Thyroid gland (tissue), 4 donors: Measurements from ENCODE around the gene WRAP73. TPM values are rescaled to one million over a fixed set of nuclear protein-coding genes. Genes with fewer than 3 reads are reported as not detected.

Experiments used
- DNase-seq, 2 donors: peaks; one replicate each; pipeline ENCODE4 v3.0.0-alpha.2; 2019
- H3K27ac ChIP-seq, 3 donors: fragments of 200-600 bp; sonication (generic); 1 replicate in 2 of 3; 2 replicates in 1 of 3; pipeline ENCODE4 v1.5.1; 2016 to 2019; ENCODE audit warnings: mild to moderate bottlenecking in 1 of 3, moderate library complexity in 1 of 3
- H3K27me3 ChIP-seq: fragments of 200-600 bp; sonication (generic); one replicate; pipeline ENCODE4 v1.5.1; 2019
- H3K36me3 ChIP-seq, 2 donors: fragments of 200-600 bp; sonication (generic); one replicate each; pipeline ENCODE4 v1.5.1; 2016 to 2019
- H3K4me1 ChIP-seq, 2 donors: fragments of 200-600 bp; sonication (generic); one replicate each; pipeline ENCODE4 v1.5.1; 2017 to 2019
- H3K4me3 ChIP-seq, 3 donors: fragments of 200-600 bp; sonication (generic); replicated peaks in 1 of 3; 1 replicate in 2 of 3; 2 replicates in 1 of 3; pipeline ENCODE4 v1.5.1; 2016; ENCODE audit warnings: mild to moderate bottlenecking in 1 of 3
- H3K9me3 ChIP-seq: fragments of 200-600 bp; sonication (generic); one replicate; pipeline ENCODE4 v1.5.1; 2017
- CTCF ChIP-seq, 6 experiments: fragments of 200-600 bp in 3 of 6; fragments of 450-650 bp in 3 of 6; sonication (generic) in 3 of 6; IDR thresholded peaks; one replicate each; pipeline ENCODE4 v1.5.1; 2016 to 2019; ENCODE audit warnings: antibody characterized with exemption in 6 of 6, mild to moderate bottlenecking in 2 of 6, inconsistent platforms in 1 of 6, moderate library complexity in 1 of 6
- POLR2A ChIP-seq, 2 donors: fragments of 450-650 bp; IDR thresholded peaks; one replicate each; pipeline ENCODE4 v1.6.1; 2017; ENCODE audit warnings: antibody characterized with exemption in 2 of 2, mild to moderate bottlenecking in 2 of 2, moderate library complexity in 1 of 2
- WGBS, 2 donors: methylation state at CpG; one replicate each; pipeline ENCODE4 v1.1.5; 2017; 5-methylcytosine and 5-hydroxymethylcytosine counted together
- intact Hi-C: fragments of 100-400 bp; cut with DNase I; formaldehyde crosslinking; loops from one replicate; pipeline ENCODE4 v1.15.1; 2023
- total RNA-seq, 4 donors: library from RNA; depleted of rRNA; stranded (reverse); fragments of >200 nt; gene quantifications; one replicate each; pipeline ENCODE4 v1.2.3, GENCODE V29; 2016

Gene WRAP73
- total RNA-seq, 4 donors from 2014 or later: 18.5 to 44.0 (median 21.0) TPM

DNA sequence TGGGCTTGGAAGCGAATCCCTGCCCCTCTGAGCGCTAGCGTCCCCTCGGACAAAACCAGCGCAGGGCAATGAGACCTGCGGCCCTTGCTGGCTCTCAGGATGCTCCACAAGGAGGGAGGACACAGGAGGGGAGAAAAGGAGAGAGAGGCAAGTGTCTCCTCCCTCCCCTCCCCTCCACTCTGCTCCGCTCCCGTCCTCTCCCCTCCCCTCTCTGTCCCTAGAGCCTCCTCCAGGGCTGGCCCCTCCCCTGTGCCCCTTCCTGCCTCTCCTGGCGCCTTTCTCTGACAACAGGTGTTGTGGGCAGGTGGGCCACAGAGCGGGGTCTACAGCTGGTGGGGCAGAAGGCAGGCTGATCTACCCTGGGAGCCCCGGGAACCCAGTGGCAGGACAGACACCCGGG lies 37.6 kb upstream of the WRAP73 start:
- DNase-seq: no peak
- Histone ChIP-seq H3K27ac (no peak overlapping the region), H3K36me3 (no peaks in the 10 kb centered on the region), H3K4me3 (no peak overlapping the region), H3K4me1 (no peaks in the 10 kb centered on the region), H3K27me3 (no peaks in the 10 kb centered on the region), H3K9me3 (no peaks in the 10 kb centered on the region)
- TF ChIP-seq POLR2A (IDR thresholded peaks at IDR 0.05) (no peak), CTCF (IDR thresholded peaks at IDR 0.05) (no peak)
- WGBS, 2 donors: 89 to 95% methylated on average over 10 to 12 of the region's 12 CpGs
- intact Hi-C loops: no loop called here

DNA sequence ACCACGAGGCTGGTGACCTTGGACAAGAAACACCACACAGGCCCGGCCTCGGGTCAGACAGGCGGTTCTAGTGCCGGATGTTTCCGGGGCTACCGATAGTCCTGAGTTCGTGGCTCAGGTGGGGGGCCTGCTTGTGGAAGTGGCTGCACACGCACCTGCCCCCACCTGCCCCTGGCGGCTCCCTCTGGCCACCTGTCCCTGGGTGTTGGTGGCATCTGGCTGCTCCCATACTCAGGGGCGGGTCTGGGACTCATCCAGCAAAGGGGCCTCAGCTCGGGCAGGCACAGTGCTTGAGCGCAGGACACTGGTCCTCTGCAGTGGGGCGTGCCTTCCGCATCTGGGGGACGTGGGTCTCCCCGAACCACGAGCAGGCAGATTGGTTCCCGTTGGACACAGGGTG lies 36.0 kb upstream of the WRAP73 start:
- no peak overlapping the region for H3K4me3 ChIP-seq
- no peak overlapping the region for H3K27ac ChIP-seq
- intact Hi-C loops: no loop called here
- TF ChIP-seq POLR2A (IDR thresholded peaks at IDR 0.05) (no peak), CTCF (IDR thresholded peaks at IDR 0.05) (no peak)
- no peak for DNase-seq
- no peaks in the 10 kb centered on the region for H3K4me1 ChIP-seq
- WGBS, 2 donors: 94 to 96% methylated on average over 11 of the region's 19 CpGs
- no peaks in the 10 kb centered on the region for H3K9me3 ChIP-seq
- H3K27me3 ChIP-seq: no peaks in the 10 kb centered on the region
- no peaks in the 10 kb centered on the region for H3K36me3 ChIP-seq

GRCh38 chr1:3685222-3685621 lies 35.3 kb upstream of the WRAP73 start:
- Histone ChIP-seq H3K36me3 (no peaks in the 10 kb centered on the region), H3K4me3 (no peak overlapping the region), H3K27ac (no peak overlapping the region), H3K27me3 (no peaks in the 10 kb centered on the region), H3K9me3 (no peaks in the 10 kb centered on the region), H3K4me1 (no peaks in the 10 kb centered on the region)
- intact Hi-C loops: no loop called here
- DNase-seq: no peak
- no peak for TF ChIP-seq CTCF (IDR thresholded peaks at IDR 0.05)
- no peak for TF ChIP-seq POLR2A (IDR thresholded peaks at IDR 0.05)
- WGBS, 2 donors: 88 to 93% methylated on average over 8 of the region's 14 CpGs

- intact Hi-C loops: no loop called here
- H3K36me3 ChIP-seq: no peaks in the 10 kb centered on the region
- WGBS, 2 donors: 32 to 72% methylated on average over 5 to 14 of the region's 26 CpGs
- no peaks in the 10 kb centered on the region for H3K4me1 ChIP-seq
- no peaks in the 10 kb centered on the region for H3K9me3 ChIP-seq
- no peaks in the 10 kb centered on the region for H3K27me3 ChIP-seq
- H3K4me3 ChIP-seq: no peak overlapping the region
- TF ChIP-seq CTCF (IDR thresholded peaks at IDR 0.05) (no peak), POLR2A (IDR thresholded peaks at IDR 0.05) (no peak)
- no peak for DNase-seq
- no peak overlapping the region for H3K27ac ChIP-seq
Measured at GRCh38 chr1:3683992-3684391, 34.1 kb upstream of the WRAP73 start.

GRCh38 chr1:3683197-3683596 lies 33.3 kb upstream of the WRAP73 start:
- H3K36me3 ChIP-seq: no peaks in the 10 kb centered on the region
- H3K27me3 ChIP-seq: no peaks in the 10 kb centered on the region
- H3K27ac ChIP-seq: no peak overlapping the region
- no peaks in the 10 kb centered on the region for H3K4me1 ChIP-seq
- TF ChIP-seq POLR2A (IDR thresholded peaks at IDR 0.05): no peak
- no peak for TF ChIP-seq CTCF (IDR thresholded peaks at IDR 0.05)
- no peaks in the 10 kb centered on the region for H3K9me3 ChIP-seq
- intact Hi-C loops: no loop called here
- H3K4me3 ChIP-seq: no peak overlapping the region
- no peak for DNase-seq
- WGBS, 2 donors: 100% methylated on average over 1 of the region's 1 CpG; no CpG with 5 or more reads in 1 of the 2 donors
